GM21528 (cell line): ENCODE results near the gene TUBB6.
A peak's percentile ranks its signal among the peaks of the same experiment; 100 is the strongest.

Source experiments
- ATAC-seq: cut with Tn5 transposase; IDR thresholded peaks from one replicate; pipeline ENCODE4 v1.9.1; 2021; ENCODE audit warnings: mild to moderate bottlenecking, moderate library complexity; ENCODE audit not compliant: unreplicated experiment, low FRiP score

Gene TUBB6

DNA sequence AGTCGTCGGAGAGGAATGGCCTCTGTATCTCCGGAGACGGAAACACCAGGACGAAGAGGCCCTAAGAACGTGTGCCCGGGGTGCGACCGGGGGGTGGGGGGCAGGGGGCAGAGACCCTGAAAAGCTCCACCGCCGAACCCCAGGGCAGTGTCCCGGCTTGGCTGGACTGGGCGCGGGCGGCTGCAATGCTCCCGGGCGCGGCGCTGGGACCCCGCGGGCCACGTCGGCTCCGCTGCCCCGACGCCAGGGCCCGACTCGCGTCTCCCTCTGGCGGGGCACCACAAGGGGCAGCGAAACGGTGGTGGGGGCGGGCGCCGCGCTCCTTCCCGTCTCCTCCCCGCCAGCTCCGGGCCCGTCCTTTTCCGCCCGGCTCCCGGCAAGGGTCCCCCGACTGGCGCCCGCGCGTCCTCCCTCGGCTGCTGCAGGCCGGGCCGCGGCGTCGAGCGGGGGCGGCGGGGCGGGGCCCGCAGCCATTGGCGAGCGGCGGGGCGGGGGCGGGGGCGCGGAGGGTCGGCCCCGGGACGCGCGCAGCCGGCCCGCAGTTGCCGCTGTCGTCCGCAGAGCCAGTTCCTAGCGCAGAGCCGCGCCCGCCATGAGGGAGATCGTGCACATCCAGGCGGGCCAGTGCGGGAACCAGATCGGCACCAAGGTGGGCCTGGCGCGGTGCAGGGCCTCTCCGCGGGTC, at the start of gene TUBB6:
Gene TUBB6, plus strand, starts transcription at position 541 of the 685 bp plus-strand sequence. Its CDS starts 52 bp downstream, at position 593.
- ATAC-seq, result peak; percentile 59

- no peak for ATAC-seq
Observed at GRCh38 chr18:12258719-12259705, 49.0 kb upstream of the TUBB6 start.

DNA sequence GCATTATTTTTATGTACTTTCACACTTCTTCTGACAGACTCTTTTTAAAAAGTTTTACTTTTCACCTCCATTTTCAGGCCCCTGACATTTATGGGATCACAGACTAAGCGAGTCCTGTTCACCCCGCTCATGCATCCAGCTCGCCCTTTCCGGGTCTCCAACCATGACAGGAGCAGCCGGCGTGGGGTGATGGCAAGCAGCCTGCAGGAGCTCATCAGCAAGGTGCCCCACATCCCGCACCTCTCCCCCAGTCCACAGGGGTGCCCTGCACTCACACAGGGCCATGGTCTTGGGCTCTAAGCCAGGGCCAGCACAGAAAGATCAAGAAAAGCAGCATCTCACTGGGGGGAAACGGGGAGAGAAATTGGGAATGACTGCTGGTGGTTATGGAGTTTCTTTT, 45.3 kb upstream of the TUBB6 start:
- ATAC-seq, result no peak

GRCh38 chr18:12264864-12265263, 43.2 kb upstream of the TUBB6 start:
- ATAC-seq, result no peak

- ATAC-seq, result no peak
Observed at GRCh38 chr18:12271376-12272235, 36.4 kb upstream of the TUBB6 start.

DNA sequence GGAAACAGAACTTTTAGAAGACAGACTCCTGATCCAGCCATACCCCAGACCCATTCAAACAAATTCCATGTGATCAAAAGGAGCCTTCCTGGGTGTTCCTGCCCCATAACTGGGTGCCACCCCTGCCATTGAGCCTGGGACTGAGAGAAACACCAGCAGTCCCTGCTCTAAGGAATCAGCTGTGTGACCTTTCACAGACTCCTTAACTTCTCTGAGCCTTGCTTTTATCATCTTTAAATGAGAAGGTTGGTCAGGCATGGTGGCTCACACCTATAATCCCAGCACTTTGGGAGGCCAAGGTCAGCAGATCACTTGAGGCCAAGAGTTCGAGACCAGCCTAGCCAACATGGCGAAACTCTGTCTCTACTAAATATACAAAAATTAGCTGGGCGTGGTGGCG, 33.2 kb upstream of the TUBB6 start:
- ATAC-seq, result no peak

GRCh38 chr18:12276736-12277554, 31.1 kb upstream of the TUBB6 start:
- no peak for ATAC-seq

GRCh38 chr18:12278215-12278671, 29.8 kb upstream of the TUBB6 start:
- ATAC-seq, result no peak

GRCh38 chr18:12278741-12279682, 29.0 kb upstream of the TUBB6 start:
- ATAC-seq, result no peak

DNA sequence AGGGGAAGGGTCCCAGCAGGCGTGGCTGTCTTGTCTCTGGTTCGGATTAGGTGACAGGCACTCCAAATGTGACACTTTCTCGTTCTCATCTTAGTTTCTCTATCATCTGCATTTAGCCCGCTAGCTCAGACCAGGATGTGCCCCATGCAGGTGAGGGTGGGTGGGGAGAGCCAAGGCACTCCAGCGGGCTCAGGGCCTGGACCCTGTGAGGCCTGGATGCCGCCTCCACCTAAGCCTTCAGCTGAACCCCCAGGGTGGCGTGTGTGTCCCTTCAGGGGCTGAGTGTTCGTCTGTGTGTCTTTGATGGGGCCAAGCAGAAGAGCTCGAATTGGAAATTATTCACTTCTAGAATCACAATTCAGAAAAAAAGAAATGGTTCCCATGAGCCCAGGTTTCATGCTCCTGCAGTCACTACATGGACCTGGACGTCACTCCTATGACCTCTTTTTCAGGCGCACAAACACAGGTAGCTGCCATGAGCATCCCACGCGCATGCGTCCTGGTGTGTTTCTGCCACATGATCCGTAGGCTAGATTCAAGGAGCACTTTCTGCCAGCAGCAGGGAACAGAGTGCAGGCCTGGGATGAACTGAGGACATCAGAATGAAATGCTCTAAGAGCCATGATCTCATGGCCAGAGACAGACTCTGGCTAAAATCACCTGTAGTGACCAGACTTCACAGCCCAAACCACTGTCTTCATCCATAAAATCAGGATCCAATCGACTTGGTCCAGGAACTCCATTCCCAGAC, 28.1 kb upstream of the TUBB6 start:
- no peak for ATAC-seq

GRCh38 chr18:12281861-12282260, 26.2 kb upstream of the TUBB6 start:
- ATAC-seq, result no peak

DNA sequence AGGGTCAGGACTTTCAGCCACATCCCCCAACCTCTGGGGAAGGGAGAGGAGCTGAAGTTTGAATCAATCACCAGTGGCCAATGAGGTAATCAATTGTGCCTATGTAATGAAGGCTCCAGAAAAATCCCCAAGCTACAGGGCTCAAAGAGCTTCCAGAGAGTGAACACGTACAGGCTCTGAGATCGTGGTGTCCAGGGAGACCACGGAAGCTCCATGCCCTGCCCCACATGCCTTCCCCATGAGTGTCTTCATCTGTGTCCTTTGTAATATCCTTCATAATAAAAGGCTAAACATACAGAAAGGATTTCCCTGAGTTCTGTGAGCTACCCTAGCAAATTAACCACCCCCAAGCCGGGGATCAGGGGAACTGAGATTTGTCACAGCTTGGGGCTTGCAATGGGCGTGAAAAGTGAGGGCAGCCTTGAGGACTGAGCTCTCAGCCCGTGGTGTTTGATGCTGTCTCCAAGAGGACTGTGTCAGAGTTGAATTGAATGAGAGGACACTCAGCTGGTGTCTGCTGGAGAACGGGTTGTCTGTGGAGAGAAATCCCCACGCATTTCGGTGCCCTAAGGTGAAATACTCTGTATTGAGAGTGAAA, 25.5 kb upstream of the TUBB6 start:
- no peak for ATAC-seq

DNA sequence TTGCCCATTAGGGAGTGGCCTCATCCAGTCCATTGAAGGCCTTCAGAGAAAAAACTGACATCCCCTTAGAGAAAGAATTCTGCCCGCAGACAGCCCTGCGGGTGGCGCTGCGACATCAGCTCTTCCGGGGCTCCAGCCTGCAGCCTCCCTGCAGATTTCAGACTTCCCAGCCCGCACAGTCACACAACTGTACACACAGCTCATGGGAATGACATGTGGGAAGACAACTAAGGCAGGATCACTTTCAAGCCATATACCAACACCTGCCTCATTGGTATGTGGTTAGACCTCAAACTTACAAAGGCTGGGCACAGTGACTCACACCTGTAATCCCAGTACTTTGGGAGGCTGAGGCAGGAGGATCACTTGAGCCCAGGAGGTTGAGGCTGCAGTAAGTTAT, 24.8 kb upstream of the TUBB6 start:
- no peak for ATAC-seq

DNA sequence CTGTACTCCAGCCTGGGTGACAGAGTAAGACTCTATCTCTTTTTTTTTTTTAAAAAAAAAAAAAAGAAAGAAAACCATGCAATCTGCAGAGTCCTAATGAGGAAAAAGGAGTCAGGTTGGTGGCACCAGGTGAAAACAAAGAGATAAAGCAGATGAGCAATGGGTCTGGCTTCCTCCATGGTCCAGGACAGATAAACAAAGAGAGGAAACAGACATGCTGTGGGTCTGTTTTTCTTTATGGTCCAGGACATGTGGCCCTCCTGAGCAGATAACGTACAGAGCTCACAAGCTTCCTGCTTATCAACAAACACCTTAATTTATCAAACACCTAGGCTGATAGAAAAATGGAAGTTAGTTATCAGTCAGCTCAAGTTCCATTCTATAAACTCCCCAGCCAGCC, 24.4 kb upstream of the TUBB6 start:
- no peak for ATAC-seq

DNA sequence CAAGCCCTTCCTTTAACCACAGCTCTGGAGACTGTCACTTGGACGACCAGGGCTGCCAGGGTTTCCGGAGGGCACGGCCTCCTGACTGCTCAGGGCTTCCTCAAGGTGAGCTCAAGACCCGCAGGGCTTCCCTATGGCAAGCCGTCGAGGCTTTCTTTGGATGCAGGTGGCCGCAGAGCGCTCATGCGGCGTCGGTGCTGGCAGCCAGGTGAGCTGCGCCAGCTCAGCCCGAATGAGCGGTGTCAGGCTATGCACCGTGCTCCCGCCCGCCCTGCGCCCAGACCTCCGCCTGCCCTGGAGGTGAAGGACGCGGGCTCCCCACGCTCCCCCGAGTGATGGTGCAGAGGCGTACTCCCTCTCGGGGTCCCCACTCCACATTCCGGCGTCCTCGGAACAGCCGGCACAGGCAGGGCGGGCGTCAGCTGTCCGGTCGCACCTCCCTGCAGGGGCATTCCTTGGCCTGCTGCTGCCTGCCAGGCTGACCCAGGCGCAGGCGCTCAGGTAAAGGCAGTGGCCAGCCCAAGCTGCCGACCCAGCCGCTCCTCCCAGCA, 20.8 kb upstream of the TUBB6 start:
- no peak for ATAC-seq

GRCh38 chr18:12287684-12288402, 20.2 kb upstream of the TUBB6 start:
- ATAC-seq, result no peak

GRCh38 chr18:12288403-12288755, 19.7 kb upstream of the TUBB6 start:
- no peak for ATAC-seq
